A673 (cell line): ENCODE results near the gene FGF14. TPM values are rescaled to one million over a fixed set of nuclear protein-coding genes. Genes with fewer than 3 reads are reported as not detected.

Source experiments
- BruUV-seq: library from RNA; stranded (reverse); fragments of 400-500 nt; replicated peaks from 2 replicates; lab custom pipeline; 2021; lab: Mats Ljungman, UMichigan
- CTCF ChIA-PET: fragments of 300-600 bp; sonication (Branson Sonifier 250); formaldehyde crosslinking; loops from one replicate; lab custom pipeline; 2022; ENCODE audit warnings: antibody characterized with exemption; lab: Charles Lee
- POLR2A ChIA-PET: fragments of 300-600 bp; sonication (Branson Sonifier 250); formaldehyde crosslinking; loops from one replicate; lab custom pipeline; 2022; ENCODE audit warnings: antibody characterized with exemption; ENCODE audit not compliant: low non-redundant PET; lab: Charles Lee
- DNase-seq: peaks from one replicate; pipeline ENCODE4 v3.0.0-alpha.2; 2015; ENCODE audit warnings: low spot score
- H3K27ac ChIP-seq: fragments of 200-600 bp; sonication (generic); 2 replicates; pipeline ENCODE4 v1.5.1; 2016; ENCODE audit warnings: mixed run types, low read depth, mild to moderate bottlenecking, mixed read lengths, antibody characterized with exemption, low read length; ENCODE audit not compliant: poor library complexity, severe bottlenecking
- H3K27me3 ChIP-seq: fragments of 200-600 bp; sonication (generic); replicated peaks from 2 replicates; pipeline ENCODE4 v1.6.1; 2017; ENCODE audit warnings: mixed run types, low read depth, mild to moderate bottlenecking, mixed read lengths, antibody characterized with exemption, low read length; ENCODE audit not compliant: insufficient read depth, poor library complexity
- H3K36me3 ChIP-seq: fragments of 200-600 bp; sonication (generic); 2 replicates; pipeline ENCODE4 v1.6.1; 2016; ENCODE audit warnings: mixed run types, mild to moderate bottlenecking, mixed read lengths, antibody characterized with exemption, low read length; ENCODE audit not compliant: insufficient read depth, poor library complexity, severe bottlenecking
- H3K4me1 ChIP-seq: fragments of 200-600 bp; sonication (generic); 2 replicates; pipeline ENCODE4 v1.6.1; 2017; ENCODE audit warnings: mixed run types, mild to moderate bottlenecking, mixed read lengths, antibody characterized with exemption, low read length; ENCODE audit not compliant: insufficient read depth, poor library complexity, severe bottlenecking
- H3K4me3 ChIP-seq: fragments of 200-600 bp; sonication (generic); 2 replicates; pipeline ENCODE4 v1.5.1; 2016; ENCODE audit warnings: low read depth, mixed run types, mild to moderate bottlenecking, mixed read lengths, low read length; ENCODE audit not compliant: poor library complexity, severe bottlenecking
- H3K9me3 ChIP-seq: fragments of 200-600 bp; sonication (generic); 2 replicates; pipeline ENCODE4 v1.6.1; 2016; ENCODE audit warnings: mixed run types, low read depth, mild to moderate bottlenecking, mixed read lengths, antibody characterized with exemption, low read length; ENCODE audit not compliant: poor library complexity, severe bottlenecking
- CTCF ChIP-seq: fragments of 300-800, 200-600 bp; sonication (generic); conservative IDR thresholded peaks from 2 replicates; pipeline ENCODE4 v1.5.1; 2017; ENCODE audit warnings: low read depth, mild to moderate bottlenecking, antibody characterized with exemption, low read length, moderate library complexity, mixed read lengths
- EZH2 ChIP-seq: fragments of 200-600 bp; sonication (generic); IDR thresholded peaks from 2 replicates; pipeline ENCODE4 v1.6.1; 2017; ENCODE audit warnings: borderline replicate concordance, low read depth, mild to moderate bottlenecking, mixed read lengths, antibody characterized with exemption, low read length; ENCODE audit not compliant: poor library complexity, severe bottlenecking
- intact Hi-C: fragments of 100-400 bp; cut with micrococcal nuclease; formaldehyde crosslinking; loops from one replicate; pipeline ENCODE4 v1.10.0; 2022; ENCODE audit not compliant: unreplicated experiment
- total RNA-seq: library from RNA; stranded (reverse); gene quantifications from 2 replicates; pipeline ENCODE4 v1.2.3, GENCODE V29; 2021

Gene FGF14
- total RNA-seq, 1 experiment from 2014 or later: 19.7 TPM

GRCh38 chr13:102399791-102400674, 1.8 kb downstream of the FGF14 start:
- peak overlapping the region; percentile 82 for H3K27ac ChIP-seq
- H3K9me3 ChIP-seq: no peaks in the 10 kb centered on the region
- ChIA-PET CTCF (interaction anchor here (0.6 to 0.9 kb wide), 4 partner anchors 27 to 495 kb away, joined by 3 to 7 read pairs (median 4); no protein-coding TSS in a partner anchor), POLR2A (no interaction called here)
- peak; percentile 71 for DNase-seq
- BruUV-seq: no TSS peak
- H3K27me3 ChIP-seq: no peaks in the 10 kb centered on the region
- H3K36me3 ChIP-seq: no peaks in the 10 kb centered on the region
- H3K4me1 ChIP-seq: peaks cover 24% of the 10 kb centered on the region
- TF ChIP-seq EZH2: no peak
- peak; percentile 26; the same call in 1 of the 2 replicates for TF ChIP-seq CTCF
- intact Hi-C loops: loop anchor here (5.0 kb wide), 4 partner anchors 57 to 268 kb away; no protein-coding TSS in a partner anchor
- peak overlapping the region; percentile 81 for H3K4me3 ChIP-seq

GRCh38 chr13:102395939-102396338, 5.9 kb downstream of the FGF14 start:
- CTCF ChIA-PET: no interaction called here

GRCh38 chr13:102395174-102395573, 6.7 kb downstream of the FGF14 start:
- no peaks in the 10 kb centered on the region for H3K36me3 ChIP-seq
- H3K4me3 ChIP-seq: peak overlapping the region; percentile 73
- TF ChIP-seq EZH2: no peak
- no peak for TF ChIP-seq CTCF
- CTCF ChIA-PET: no interaction called here
- DNase-seq: no peak
- H3K27ac ChIP-seq: peak overlapping the region; percentile 98
- POLR2A ChIA-PET: no interaction called here
- H3K4me1 ChIP-seq: peaks cover 58% of the 10 kb centered on the region
- intact Hi-C loops: loop anchor here (2.0 to 5.0 kb wide), 2 partner anchors 68 to 263 kb away; no protein-coding TSS in a partner anchor
- BruUV-seq: TSS peak; percentile 80
- no peaks in the 10 kb centered on the region for H3K27me3 ChIP-seq
- H3K9me3 ChIP-seq: no peaks in the 10 kb centered on the region

More at GRCh38 chr13:102395939-102396338, 5.9 kb downstream of the FGF14 start:
- peak overlapping the region; percentile 98 for H3K27ac ChIP-seq
- H3K9me3 ChIP-seq: no peaks in the 10 kb centered on the region
- no peaks in the 10 kb centered on the region for H3K27me3 ChIP-seq
- TF ChIP-seq CTCF (no peak), EZH2 (no peak)
- POLR2A ChIA-PET: no interaction called here
- H3K4me1 ChIP-seq: peaks cover 50% of the 10 kb centered on the region
- no peaks in the 10 kb centered on the region for H3K36me3 ChIP-seq
- peak overlapping the region; percentile 73 for H3K4me3 ChIP-seq
- BruUV-seq: no TSS peak
- intact Hi-C loops: loop anchor here (2.0 to 5.0 kb wide), 2 partner anchors 69 to 264 kb away; no protein-coding TSS in a partner anchor
- no peak for DNase-seq
